OCI-LY1 (cell line): Measurements from ENCODE around the gene CUBN.

ENCODE experiments used
- CTCF ChIP-seq: fragments of 200-600 bp; sonication (generic), shearing (Covaris generic); IDR thresholded peaks from 2 replicates; pipeline ENCODE4 v1.5.1; 2017; ENCODE audit warnings: mild to moderate bottlenecking, antibody characterized with exemption, low read length, moderate library complexity, mixed read lengths
- EZH2 ChIP-seq: fragments of 200-600 bp; sonication (generic), shearing (Covaris generic); IDR thresholded peaks from 2 replicates; pipeline ENCODE4 v1.8.0; 2017; ENCODE audit warnings: borderline replicate concordance, mixed run types, mild to moderate bottlenecking, antibody characterized with exemption, low read length, moderate library complexity, mixed read lengths

- no peak for TF ChIP-seq CTCF
- TF ChIP-seq EZH2, result no peak
Observed at GRCh38 chr10:16817125-16818019, 312.2 kb downstream of the CUBN start, which contains the start of gene RSU1.
